ENCODE measurements around the gene FRMPD4. TPM values are rescaled to one million over a fixed set of nuclear protein-coding genes. Genes with fewer than 3 reads are reported as not detected.

The FRMPD4 gene
- total and polyA plus RNA-seq, 2 experiments from 2014 or later: 0.60 to 1.5 TPM

- Histone ChIP-seq H3K27ac (no peak overlapping the region), H3K4me1 (ENCODE audit: low read depth) (no peaks in the 10 kb centered on the region), H3K36me3 (no peaks in the 10 kb centered on the region), H3K9me3 (ENCODE audit: low read depth) (no peaks in the 10 kb centered on the region), H3K27me3 (no peaks in the 10 kb centered on the region), H3K4me3 (no peak overlapping the region)
- no peak for TF ChIP-seq CTCF (IDR thresholded peaks at IDR 0.05; ENCODE audit: low read depth, low read length)
- DNase-seq (ENCODE audit: low read depth in 1 of 2, low spot score in 1 of 2): peak in 1 of 2 donors; percentile 14
Observed at GRCh38 chrX:12329476-12329875, 191.2 kb downstream of the FRMPD4 start.

GRCh38 chrX:12330841-12331240, 192.6 kb downstream of the FRMPD4 start:
- Histone ChIP-seq H3K27ac (no peak overlapping the region), H3K4me3 (no peak overlapping the region), H3K4me1 (ENCODE audit: low read depth) (no peaks in the 10 kb centered on the region), H3K36me3 (no peaks in the 10 kb centered on the region), H3K27me3 (no peaks in the 10 kb centered on the region), H3K9me3 (ENCODE audit: low read depth) (no peaks in the 10 kb centered on the region)
- no peak for DNase-seq (ENCODE audit: low read depth in 1 of 2, low spot score in 1 of 2)
- TF ChIP-seq CTCF (IDR thresholded peaks at IDR 0.05; ENCODE audit: low read depth, low read length): no peak

- Histone ChIP-seq H3K36me3 (no peaks in the 10 kb centered on the region), H3K27ac (no peak overlapping the region), H3K4me1 (ENCODE audit: low read depth) (no peaks in the 10 kb centered on the region), H3K27me3 (no peaks in the 10 kb centered on the region), H3K9me3 (ENCODE audit: low read depth) (no peaks in the 10 kb centered on the region), H3K4me3 (no peak overlapping the region)
- no peak for DNase-seq (ENCODE audit: low read depth in 1 of 2, low spot score in 1 of 2)
- TF ChIP-seq CTCF (IDR thresholded peaks at IDR 0.05; ENCODE audit: low read depth, low read length): no peak
Observed at GRCh38 chrX:12332786-12333347, 194.6 kb downstream of the FRMPD4 start.

- no peaks in the 10 kb centered on the region for H3K36me3 ChIP-seq
- TF ChIP-seq CTCF (IDR thresholded peaks at IDR 0.05; ENCODE audit: low read depth, low read length): no peak
Observed at GRCh38 chrX:12339921-12340320, 201.6 kb downstream of the FRMPD4 start.

GRCh38 chrX:12344954-12345353, 206.7 kb downstream of the FRMPD4 start:
- no peak for DNase-seq (ENCODE audit: low read depth in 1 of 2, low spot score in 1 of 2)
- no peaks in the 10 kb centered on the region for H3K4me1 ChIP-seq (ENCODE audit: low read depth)
- no peak for TF ChIP-seq CTCF (IDR thresholded peaks at IDR 0.05; ENCODE audit: low read depth, low read length)
- H3K27ac ChIP-seq: no peak overlapping the region
- no peaks in the 10 kb centered on the region for H3K36me3 ChIP-seq
- no peak overlapping the region for H3K4me3 ChIP-seq
- H3K9me3 ChIP-seq (ENCODE audit: low read depth): peaks cover 2% of the 10 kb centered on the region
- no peaks in the 10 kb centered on the region for H3K27me3 ChIP-seq

More at GRCh38 chrX:12339921-12340320, 201.6 kb downstream of the FRMPD4 start:
- H3K9me3 ChIP-seq (ENCODE audit: low read depth): peaks cover 3% of the 10 kb centered on the region
- no peak overlapping the region for H3K27ac ChIP-seq
- H3K4me1 ChIP-seq (ENCODE audit: low read depth): no peaks in the 10 kb centered on the region
- H3K4me3 ChIP-seq: no peak overlapping the region
- H3K27me3 ChIP-seq: no peaks in the 10 kb centered on the region
- DNase-seq (ENCODE audit: low read depth in 1 of 2, low spot score in 1 of 2): no peak

Data from cardiac muscle cell (in vitro differentiated cells and primary cell).